ENCODE measurements around the gene ABCB9. TPM values are rescaled to one million over a fixed set of nuclear protein-coding genes. Genes with fewer than 3 reads are reported as not detected.

Gene ABCB9
- total and polyA plus RNA-seq, 2 of the 8 experiments (the other 6 are each of a cell fraction or from before 2014, with no cell fraction given) = 3.8 to 8.0 TPM

DNA sequence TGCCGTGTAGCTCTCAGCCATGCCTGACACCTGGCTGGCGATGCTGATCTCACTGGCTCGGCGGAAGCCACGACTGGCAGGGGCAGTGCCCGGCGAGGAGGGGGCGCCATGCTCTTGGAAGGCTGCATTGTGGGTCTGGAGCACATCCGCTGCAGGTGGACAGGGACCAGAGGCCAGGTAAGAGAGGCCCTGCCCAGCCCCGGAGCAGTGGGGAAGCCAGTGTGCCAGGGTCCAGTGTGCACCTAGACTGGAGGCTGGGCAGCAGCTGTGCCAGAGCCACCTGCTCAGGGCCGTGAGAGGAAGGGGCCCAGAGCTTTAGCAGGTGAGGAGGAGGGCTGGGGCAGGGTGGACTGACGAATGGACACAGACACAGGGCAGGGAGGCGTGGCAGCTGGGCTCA is 24.3 kb upstream of the ABCB9 start (continued):
- TF ChIP-seq NRF1 (IDR thresholded peaks at IDR 0.05; ENCODE audit: low read depth, low read length) (no peak), RFX5 (IDR thresholded peaks at IDR 0.05; ENCODE audit: borderline replicate concordance, low read depth, low read length) (no peak), EGR1 (IDR thresholded peaks at IDR 0.05; ENCODE audit: borderline replicate concordance, low read depth, low read length) (no peak)

All from H1 (cell line).